HFF-Myc (cell line): ENCODE results near the gene ZNF441.

ENCODE experiments used
- DNase-seq: peaks from one replicate; pipeline ENCODE4 v3.0.0-alpha.2; 2011; ENCODE audit warnings: low read depth; ENCODE audit errors: extremely low read depth
- H3K4me3 ChIP-seq: replicated peaks from 2 replicates; pipeline ENCODE4 v1.5.1; 2011; ENCODE audit warnings: low read depth, mild to moderate bottlenecking, control low read depth, low read length
- CTCF ChIP-seq: IDR thresholded peaks from 2 replicates; pipeline ENCODE4 v1.5.1; 2012; ENCODE audit warnings: mild to moderate bottlenecking, low read depth, low read length, control low read depth; ENCODE audit errors: missing control alignments

Gene ZNF441

GRCh38 chr19:11766597-11767591 is at the start of gene ZNF441:
Gene ZNF441 (plus strand): TSS chr19:11767000. CDS start chr19:11767194, 194 bp downstream.
- H3K4me3 ChIP-seq = peak within 1 kb of the TSS; percentile 77
- no peak for TF ChIP-seq CTCF

GRCh38 chr19:11721681-11722080 is 45.1 kb upstream of the ZNF441 start:
- H3K4me3 ChIP-seq = no peak overlapping the region
- DNase-seq = no peak
- no peak for TF ChIP-seq CTCF

More at GRCh38 chr19:11766597-11767591, at the start of gene ZNF441:
- DNase-seq = peak; percentile 80

- no peak overlapping the region for H3K4me3 ChIP-seq
- no peak for TF ChIP-seq CTCF
- no peak for DNase-seq
Observed at GRCh38 chr19:11722414-11722813, 44.4 kb upstream of the ZNF441 start.

GRCh38 chr19:11729586-11729985 is 37.2 kb upstream of the ZNF441 start:
- no peak overlapping the region for H3K4me3 ChIP-seq
- DNase-seq = no peak
- no peak for TF ChIP-seq CTCF

- DNase-seq = no peak
- no peak for TF ChIP-seq CTCF
- no peak overlapping the region for H3K4me3 ChIP-seq
Observed at GRCh38 chr19:11735375-11735774, 31.4 kb upstream of the ZNF441 start.

- no peak for TF ChIP-seq CTCF
- no peak for DNase-seq
- no peak overlapping the region for H3K4me3 ChIP-seq
Observed at GRCh38 chr19:11736696-11737095, 30.1 kb upstream of the ZNF441 start.
